ENCODE data around the gene AHRR. TPM values are rescaled to one million over a fixed set of nuclear protein-coding genes. Genes with fewer than 3 reads are reported as not detected.

AHRR gene
- total and polyA plus RNA-seq, 10 of the 15 experiments (the other 5 are each of a cell fraction or from before 2014, with no cell fraction given) = 0.90 to 35.2 (median 19.2) TPM

DNA sequence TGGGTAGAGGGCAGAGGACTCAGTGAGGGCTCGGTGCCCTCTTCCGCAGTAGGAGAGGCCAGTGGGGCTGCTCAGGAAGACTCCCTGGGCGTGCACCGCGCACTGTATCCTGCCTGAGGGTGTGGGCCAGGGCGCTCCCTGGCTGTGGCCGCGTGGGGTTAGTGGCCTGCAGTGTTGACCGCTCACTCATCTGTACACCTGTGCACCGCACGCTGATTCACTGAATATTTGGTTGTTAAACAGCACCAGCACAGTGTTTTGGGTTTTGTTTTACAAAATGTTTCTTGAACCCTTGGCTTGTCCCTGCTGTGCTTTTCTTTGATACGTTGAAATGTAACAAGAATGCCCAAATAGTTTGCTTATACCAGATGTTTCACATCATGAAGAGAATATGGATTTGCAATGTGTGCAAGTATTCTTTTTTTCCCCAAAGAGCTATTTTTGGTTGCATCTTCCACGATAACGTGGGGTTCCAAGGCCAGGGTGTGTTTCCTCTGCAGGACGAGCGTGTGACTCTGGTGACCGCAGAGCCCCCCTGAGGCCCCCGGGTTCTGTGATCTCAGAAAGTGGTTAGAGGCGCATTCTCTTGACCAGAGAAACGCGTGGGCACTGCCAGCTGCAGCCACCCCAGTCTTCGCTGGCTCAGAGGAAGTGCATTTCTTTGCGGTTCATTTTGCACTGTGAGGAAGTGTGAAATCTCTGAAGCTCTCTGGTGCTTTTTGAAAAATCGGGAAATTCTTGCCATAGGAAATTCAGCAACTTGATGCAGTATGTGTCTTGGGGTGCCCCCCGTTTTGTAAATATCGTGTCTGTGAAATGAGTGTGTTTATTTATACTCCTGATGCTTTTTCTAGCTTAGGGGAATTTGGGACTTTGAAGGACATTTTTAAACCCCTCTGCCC is 46.9 kb downstream of the AHRR start (continued):
- no peak for TF ChIP-seq FOS (IDR thresholded peaks at IDR 0.05; ENCODE audit: borderline replicate concordance, extremely low read depth, insufficient read length)
- peak; percentile 48; the same call in 1 of the 2 replicates for TF ChIP-seq TAF1 (IDR thresholded peaks at IDR 0.05; ENCODE audit: borderline replicate concordance, low read depth, low read length)
- TF ChIP-seq NFYA (IDR thresholded peaks at IDR 0.05; ENCODE audit: borderline replicate concordance, low read depth, low read length) = no peak
- TF ChIP-seq, protein P1, sequence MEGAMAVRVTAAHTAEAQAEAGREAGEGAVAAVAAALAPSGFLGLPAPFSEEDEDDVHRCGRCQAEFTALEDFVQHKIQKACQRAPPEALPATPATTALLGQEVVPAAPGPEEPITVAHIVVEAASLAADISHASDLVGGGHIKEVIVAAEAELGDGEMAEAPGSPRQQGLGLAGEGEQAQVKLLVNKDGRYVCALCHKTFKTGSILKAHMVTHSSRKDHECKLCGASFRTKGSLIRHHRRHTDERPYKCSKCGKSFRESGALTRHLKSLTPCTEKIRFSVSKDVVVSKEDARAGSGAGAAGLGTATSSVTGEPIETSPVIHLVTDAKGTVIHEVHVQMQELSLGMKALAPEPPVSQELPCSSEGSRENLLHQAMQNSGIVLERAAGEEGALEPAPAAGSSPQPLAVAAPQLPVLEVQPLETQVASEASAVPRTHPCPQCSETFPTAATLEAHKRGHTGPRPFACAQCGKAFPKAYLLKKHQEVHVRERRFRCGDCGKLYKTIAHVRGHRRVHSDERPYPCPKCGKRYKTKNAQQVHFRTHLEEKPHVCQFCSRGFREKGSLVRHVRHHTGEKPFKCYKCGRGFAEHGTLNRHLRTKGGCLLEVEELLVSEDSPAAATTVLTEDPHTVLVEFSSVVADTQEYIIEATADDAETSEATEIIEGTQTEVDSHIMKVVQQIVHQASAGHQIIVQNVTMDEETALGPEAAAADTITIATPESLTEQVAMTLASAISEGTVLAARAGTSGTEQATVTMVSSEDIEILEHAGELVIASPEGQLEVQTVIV (IDR thresholded peaks at IDR 0.05; ENCODE audit: borderline replicate concordance, partially characterized antibody) = no peak
- TF ChIP-seq RCOR1 (conservative IDR thresholded peaks at IDR 0.05; ENCODE audit: low read depth, low read length) = no peak; the same call in 1 of the 2 replicates
- no peak for TF ChIP-seq GABPA (IDR thresholded peaks at IDR 0.05; ENCODE audit: low read depth)
- TF ChIP-seq, protein P2, sequence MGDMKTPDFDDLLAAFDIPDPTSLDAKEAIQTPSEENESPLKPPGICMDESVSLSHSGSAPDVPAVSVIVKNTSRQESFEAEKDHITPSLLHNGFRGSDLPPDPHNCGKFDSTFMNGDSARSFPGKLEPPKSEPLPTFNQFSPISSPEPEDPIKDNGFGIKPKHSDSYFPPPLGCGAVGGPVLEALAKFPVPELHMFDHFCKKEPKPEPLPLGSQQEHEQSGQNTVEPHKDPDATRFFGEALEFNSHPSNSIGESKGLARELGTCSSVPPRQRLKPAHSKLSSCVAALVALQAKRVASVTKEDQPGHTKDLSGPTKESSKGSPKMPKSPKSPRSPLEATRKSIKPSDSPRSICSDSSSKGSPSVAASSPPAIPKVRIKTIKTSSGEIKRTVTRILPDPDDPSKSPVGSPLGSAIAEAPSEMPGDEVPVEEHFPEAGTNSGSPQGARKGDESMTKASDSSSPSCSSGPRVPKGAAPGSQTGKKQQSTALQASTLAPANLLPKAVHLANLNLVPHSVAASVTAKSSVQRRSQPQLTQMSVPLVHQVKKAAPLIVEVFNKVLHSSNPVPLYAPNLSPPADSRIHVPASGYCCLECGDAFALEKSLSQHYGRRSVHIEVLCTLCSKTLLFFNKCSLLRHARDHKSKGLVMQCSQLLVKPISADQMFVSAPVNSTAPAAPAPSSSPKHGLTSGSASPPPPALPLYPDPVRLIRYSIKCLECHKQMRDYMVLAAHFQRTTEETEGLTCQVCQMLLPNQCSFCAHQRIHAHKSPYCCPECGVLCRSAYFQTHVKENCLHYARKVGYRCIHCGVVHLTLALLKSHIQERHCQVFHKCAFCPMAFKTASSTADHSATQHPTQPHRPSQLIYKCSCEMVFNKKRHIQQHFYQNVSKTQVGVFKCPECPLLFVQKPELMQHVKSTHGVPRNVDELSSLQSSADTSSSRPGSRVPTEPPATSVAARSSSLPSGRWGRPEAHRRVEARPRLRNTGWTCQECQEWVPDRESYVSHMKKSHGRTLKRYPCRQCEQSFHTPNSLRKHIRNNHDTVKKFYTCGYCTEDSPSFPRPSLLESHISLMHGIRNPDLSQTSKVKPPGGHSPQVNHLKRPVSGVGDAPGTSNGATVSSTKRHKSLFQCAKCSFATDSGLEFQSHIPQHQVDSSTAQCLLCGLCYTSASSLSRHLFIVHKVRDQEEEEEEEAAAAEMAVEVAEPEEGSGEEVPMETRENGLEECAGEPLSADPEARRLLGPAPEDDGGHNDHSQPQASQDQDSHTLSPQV (IDR thresholded peaks at IDR 0.05) = peak; percentile 21; the same call in 1 of the 2 replicates
- TF ChIP-seq EGR1 (IDR thresholded peaks at IDR 0.05; ENCODE audit: borderline replicate concordance in 1 of 2, low read depth in 2 of 2, low read length in 2 of 2) = peak in 1 of 2 experiments; percentile 98; a peak in 2 of 3 replicates
- TF ChIP-seq, protein P3, sequence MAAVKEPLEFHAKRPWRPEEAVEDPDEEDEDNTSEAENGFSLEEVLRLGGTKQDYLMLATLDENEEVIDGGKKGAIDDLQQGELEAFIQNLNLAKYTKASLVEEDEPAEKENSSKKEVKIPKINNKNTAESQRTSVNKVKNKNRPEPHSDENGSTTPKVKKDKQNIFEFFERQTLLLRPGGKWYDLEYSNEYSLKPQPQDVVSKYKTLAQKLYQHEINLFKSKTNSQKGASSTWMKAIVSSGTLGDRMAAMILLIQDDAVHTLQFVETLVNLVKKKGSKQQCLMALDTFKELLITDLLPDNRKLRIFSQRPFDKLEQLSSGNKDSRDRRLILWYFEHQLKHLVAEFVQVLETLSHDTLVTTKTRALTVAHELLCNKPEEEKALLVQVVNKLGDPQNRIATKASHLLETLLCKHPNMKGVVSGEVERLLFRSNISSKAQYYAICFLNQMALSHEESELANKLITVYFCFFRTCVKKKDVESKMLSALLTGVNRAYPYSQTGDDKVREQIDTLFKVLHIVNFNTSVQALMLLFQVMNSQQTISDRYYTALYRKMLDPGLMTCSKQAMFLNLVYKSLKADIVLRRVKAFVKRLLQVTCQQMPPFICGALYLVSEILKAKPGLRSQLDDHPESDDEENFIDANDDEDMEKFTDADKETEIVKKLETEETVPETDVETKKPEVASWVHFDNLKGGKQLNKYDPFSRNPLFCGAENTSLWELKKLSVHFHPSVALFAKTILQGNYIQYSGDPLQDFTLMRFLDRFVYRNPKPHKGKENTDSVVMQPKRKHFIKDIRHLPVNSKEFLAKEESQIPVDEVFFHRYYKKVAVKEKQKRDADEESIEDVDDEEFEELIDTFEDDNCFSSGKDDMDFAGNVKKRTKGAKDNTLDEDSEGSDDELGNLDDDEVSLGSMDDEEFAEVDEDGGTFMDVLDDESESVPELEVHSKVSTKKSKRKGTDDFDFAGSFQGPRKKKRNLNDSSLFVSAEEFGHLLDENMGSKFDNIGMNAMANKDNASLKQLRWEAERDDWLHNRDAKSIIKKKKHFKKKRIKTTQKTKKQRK (IDR thresholded peaks at IDR 0.05; ENCODE audit: low read depth, low read length) = no peak
- no peak for TF ChIP-seq SUPT20H (IDR thresholded peaks at IDR 0.05; ENCODE audit: borderline replicate concordance, control insufficient read depth, low read depth, low read length)
- TF ChIP-seq NRF1 (conservative IDR thresholded peaks at IDR 0.05; ENCODE audit: low read depth, low read length) = no peak
- TF ChIP-seq ZZZ3 (IDR thresholded peaks at IDR 0.05; ENCODE audit: control insufficient read depth, insufficient read length, low read depth) = no peak
- TF ChIP-seq CBX5 (IDR thresholded peaks at IDR 0.05; ENCODE audit: low read depth) = no peak
- TF ChIP-seq NKRF (conservative IDR thresholded peaks at IDR 0.05) = no peak
- no peak; the same call in 1 of the 2 replicates for TF ChIP-seq RB1 (IDR thresholded peaks at IDR 0.05; ENCODE audit: borderline replicate concordance)

Measured in GM12878 (cell line).